RCC 7860 (cell line): ENCODE measurements around the gene FRA10AC1.
"Not testable (repeated sequence)": the region's sequence is repeated elsewhere in the genome, so short reads cannot be mapped to it uniquely, and the experiment has no call there.

Experiments used
- DNase-seq: peaks from one replicate; pipeline ENCODE4 v3.0.0-alpha.2; 2015; ENCODE audit warnings: low spot score
- FAIRE-seq: peaks from 2 replicates; lab custom pipeline; 2012; peaks lifted over from hg19 to GRCh38; lab: Jason Lieb, UNC

FRA10AC1 gene

GRCh38 chr10:93703841-93704240 is 1.4 kb upstream of the FRA10AC1 start:
- DNase-seq (no peak), FAIRE-seq (no peak)

GRCh38 chr10:93703066-93703465 is 674 bp upstream of the FRA10AC1 start:
- DNase-seq = no peak

GRCh38 chr10:93701866-93702209 is 554 bp downstream of the FRA10AC1 start:
- DNase-seq (no peak), FAIRE-seq (no peak)

More at GRCh38 chr10:93703066-93703465, 674 bp upstream of the FRA10AC1 start:
- no peak for FAIRE-seq

GRCh38 chr10:93697207-93697606 is 5.2 kb downstream of the FRA10AC1 start:
- no peak for DNase-seq
- no peak for FAIRE-seq

- FAIRE-seq, DNase-seq: not testable (repeated sequence)
These were observed 5.8 kb downstream of the FRA10AC1 start for GRCh38 chr10:93696582-93696981.

GRCh38 chr10:93695740-93696139 is 6.7 kb downstream of the FRA10AC1 start:
- DNase-seq = no peak
- no peak for FAIRE-seq

- no peak for FAIRE-seq
These were observed 14.7 kb downstream of the FRA10AC1 start for GRCh38 chr10:93687737-93688136.

GRCh38 chr10:93680412-93681047 is 21.9 kb downstream of the FRA10AC1 start:
- peak; percentile 34 for DNase-seq
- peak; percentile 51 for FAIRE-seq

More at GRCh38 chr10:93687737-93688136, 14.7 kb downstream of the FRA10AC1 start:
- DNase-seq = no peak

- FAIRE-seq (no peak), DNase-seq (no peak)
These were observed 23.4 kb downstream of the FRA10AC1 start for GRCh38 chr10:93678805-93679587.

GRCh38 chr10:93678386-93678785 is 24.0 kb downstream of the FRA10AC1 start:
- FAIRE-seq (no peak), DNase-seq (no peak)

- DNase-seq = no peak
- FAIRE-seq = no peak
These were observed 28.6 kb downstream of the FRA10AC1 start for GRCh38 chr10:93673791-93674190.

- DNase-seq (no peak), FAIRE-seq (no peak)
These were observed 29.5 kb downstream of the FRA10AC1 start for GRCh38 chr10:93672890-93673289.

- DNase-seq (no peak), FAIRE-seq (no peak)
These were observed 30.2 kb downstream of the FRA10AC1 start for GRCh38 chr10:93672022-93672678.

- FAIRE-seq (no peak), DNase-seq (no peak)
These were observed 31.4 kb downstream of the FRA10AC1 start for GRCh38 chr10:93671042-93671441.

- FAIRE-seq (no peak), DNase-seq (no peak)
These were observed 32.0 kb downstream of the FRA10AC1 start for GRCh38 chr10:93670372-93670771.

GRCh38 chr10:93667795-93668194 is 34.6 kb downstream of the FRA10AC1 start:
- FAIRE-seq (no peak), DNase-seq (no peak)

- FAIRE-seq (no peak), DNase-seq (no peak)
These were observed 36.4 kb downstream of the FRA10AC1 start for GRCh38 chr10:93666030-93666429.

GRCh38 chr10:93657757-93658156 is 44.6 kb downstream of the FRA10AC1 start:
- no peak for FAIRE-seq

GRCh38 chr10:93656155-93656554 is 46.2 kb downstream of the FRA10AC1 start:
- FAIRE-seq = no peak
- no peak for DNase-seq

More at GRCh38 chr10:93657757-93658156, 44.6 kb downstream of the FRA10AC1 start:
- DNase-seq = no peak

- no peak for FAIRE-seq
These were observed 48.2 kb downstream of the FRA10AC1 start for GRCh38 chr10:93654201-93654600.

GRCh38 chr10:93652857-93653256 is 49.5 kb downstream of the FRA10AC1 start:
- no peak for FAIRE-seq
- DNase-seq = no peak

More at GRCh38 chr10:93654201-93654600, 48.2 kb downstream of the FRA10AC1 start:
- no peak for DNase-seq

GRCh38 chr10:93639791-93640190 is 62.6 kb downstream of the FRA10AC1 start:
- FAIRE-seq = no peak
- no peak for DNase-seq
